Ishikawa (cell line): ENCODE data around the gene AOX1.

Experiments used
- CEBPB ChIP-seq: IDR thresholded peaks from 2 replicates; pipeline ENCODE4 v1.6.1; 2012
- CREB1 ChIP-seq: IDR thresholded peaks from 2 replicates; pipeline ENCODE4 v1.6.1; 2012; ENCODE audit warnings: low read depth
- EGR1 ChIP-seq: IDR thresholded peaks from 2 replicates; pipeline ENCODE4 v1.6.1; 2012
- EP300 ChIP-seq: IDR thresholded peaks from 2 replicates; pipeline ENCODE4 v1.6.1; 2012; ENCODE audit warnings: borderline replicate concordance
- FOXM1 ChIP-seq: IDR thresholded peaks from 2 replicates; pipeline ENCODE4 v1.6.1; 2012; ENCODE audit warnings: low read depth, borderline replicate concordance
- NFIC ChIP-seq: IDR thresholded peaks from 2 replicates; pipeline ENCODE4 v1.6.1; 2012
- RAD21 ChIP-seq: IDR thresholded peaks from 2 replicates; pipeline ENCODE4 v1.6.1; 2012; ENCODE audit warnings: low read depth
- TAF1 ChIP-seq: IDR thresholded peaks from 2 replicates; pipeline ENCODE4 v1.6.1; 2012; ENCODE audit warnings: low read depth, mild to moderate bottlenecking
- TCF12 ChIP-seq: IDR thresholded peaks from 2 replicates; pipeline ENCODE4 v1.6.1; 2012; ENCODE audit warnings: low read depth
- TEAD4 ChIP-seq: IDR thresholded peaks from 2 replicates; pipeline ENCODE4 v1.6.1; 2012
- USF1 ChIP-seq: IDR thresholded peaks from 2 replicates; pipeline ENCODE4 v1.6.1; 2012
- YY1 ChIP-seq: IDR thresholded peaks from 2 replicates; pipeline ENCODE4 v1.6.1; 2012; ENCODE audit warnings: low read depth
- ZBTB7A ChIP-seq: IDR thresholded peaks from 2 replicates; pipeline ENCODE4 v1.6.1; 2012; ENCODE audit warnings: low read depth
- TF ChIP-seq, protein P1 (sequence below): IDR thresholded peaks from 2 replicates; pipeline ENCODE4 v1.6.1; 2012; ENCODE audit warnings: low read depth, mild to moderate bottlenecking
- TF ChIP-seq, protein P2 (sequence below): IDR thresholded peaks from 2 replicates; pipeline ENCODE4 v1.6.1; 2012

Gene AOX1

GRCh38 chr2:200669308-200669707 lies 83.5 kb downstream of the AOX1 start:
- TF ChIP-seq RAD21 (no peak), FOXM1 (no peak), ZBTB7A (no peak), YY1 (no peak), EP300 (no peak), USF1 (no peak), EGR1 (no peak), CREB1 (no peak), TAF1 (no peak), CEBPB (no peak), NFIC (no peak), TCF12 (no peak), TEAD4 (no peak)
- TF ChIP-seq, protein P1, sequence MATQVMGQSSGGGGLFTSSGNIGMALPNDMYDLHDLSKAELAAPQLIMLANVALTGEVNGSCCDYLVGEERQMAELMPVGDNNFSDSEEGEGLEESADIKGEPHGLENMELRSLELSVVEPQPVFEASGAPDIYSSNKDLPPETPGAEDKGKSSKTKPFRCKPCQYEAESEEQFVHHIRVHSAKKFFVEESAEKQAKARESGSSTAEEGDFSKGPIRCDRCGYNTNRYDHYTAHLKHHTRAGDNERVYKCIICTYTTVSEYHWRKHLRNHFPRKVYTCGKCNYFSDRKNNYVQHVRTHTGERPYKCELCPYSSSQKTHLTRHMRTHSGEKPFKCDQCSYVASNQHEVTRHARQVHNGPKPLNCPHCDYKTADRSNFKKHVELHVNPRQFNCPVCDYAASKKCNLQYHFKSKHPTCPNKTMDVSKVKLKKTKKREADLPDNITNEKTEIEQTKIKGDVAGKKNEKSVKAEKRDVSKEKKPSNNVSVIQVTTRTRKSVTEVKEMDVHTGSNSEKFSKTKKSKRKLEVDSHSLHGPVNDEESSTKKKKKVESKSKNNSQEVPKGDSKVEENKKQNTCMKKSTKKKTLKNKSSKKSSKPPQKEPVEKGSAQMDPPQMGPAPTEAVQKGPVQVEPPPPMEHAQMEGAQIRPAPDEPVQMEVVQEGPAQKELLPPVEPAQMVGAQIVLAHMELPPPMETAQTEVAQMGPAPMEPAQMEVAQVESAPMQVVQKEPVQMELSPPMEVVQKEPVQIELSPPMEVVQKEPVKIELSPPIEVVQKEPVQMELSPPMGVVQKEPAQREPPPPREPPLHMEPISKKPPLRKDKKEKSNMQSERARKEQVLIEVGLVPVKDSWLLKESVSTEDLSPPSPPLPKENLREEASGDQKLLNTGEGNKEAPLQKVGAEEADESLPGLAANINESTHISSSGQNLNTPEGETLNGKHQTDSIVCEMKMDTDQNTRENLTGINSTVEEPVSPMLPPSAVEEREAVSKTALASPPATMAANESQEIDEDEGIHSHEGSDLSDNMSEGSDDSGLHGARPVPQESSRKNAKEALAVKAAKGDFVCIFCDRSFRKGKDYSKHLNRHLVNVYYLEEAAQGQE: no peak
- TF ChIP-seq, protein P2, sequence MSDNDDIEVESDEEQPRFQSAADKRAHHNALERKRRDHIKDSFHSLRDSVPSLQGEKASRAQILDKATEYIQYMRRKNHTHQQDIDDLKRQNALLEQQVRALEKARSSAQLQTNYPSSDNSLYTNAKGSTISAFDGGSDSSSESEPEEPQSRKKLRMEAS: no peak

DNA sequence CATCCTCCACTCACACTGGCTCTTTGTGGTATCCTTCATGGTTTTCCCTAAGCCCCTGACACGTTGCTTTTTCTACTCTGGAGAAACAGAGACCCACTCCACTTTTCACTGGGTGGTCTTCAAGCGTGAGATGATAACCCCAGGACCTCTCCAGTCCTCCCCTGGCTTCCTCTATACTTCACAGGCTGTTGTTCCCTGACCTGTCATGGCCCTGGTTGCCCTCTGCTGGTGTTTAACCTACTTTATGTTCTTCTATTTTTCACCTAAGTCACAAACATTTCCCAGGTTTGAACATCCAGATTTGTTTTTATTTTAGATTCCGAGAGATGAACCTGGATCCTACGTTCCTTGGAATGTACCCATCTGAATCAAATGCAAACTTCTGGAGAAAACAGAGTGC lies 84.5 kb downstream of the AOX1 start:
- TF ChIP-seq YY1: no peak
- no peak for TF ChIP-seq ZBTB7A
- TF ChIP-seq TCF12: no peak
- TF ChIP-seq EP300: no peak
- no peak for TF ChIP-seq NFIC
- TF ChIP-seq TAF1: no peak
- TF ChIP-seq, protein P2: no peak
- TF ChIP-seq, protein P1: no peak
- TF ChIP-seq EGR1: no peak
- no peak for TF ChIP-seq USF1
- no peak for TF ChIP-seq FOXM1
- no peak for TF ChIP-seq CREB1
- TF ChIP-seq CEBPB: no peak
- no peak for TF ChIP-seq RAD21
- TF ChIP-seq TEAD4: no peak

GRCh38 chr2:200670751-200671150 lies 84.9 kb downstream of the AOX1 start:
- TF ChIP-seq, protein P1: no peak
- TF ChIP-seq CEBPB (no peak), YY1 (no peak), TAF1 (no peak), TCF12 (no peak), CREB1 (no peak), RAD21 (no peak), ZBTB7A (no peak), FOXM1 (no peak), EP300 (no peak), NFIC (no peak), TEAD4 (no peak), USF1 (no peak), EGR1 (no peak)
- TF ChIP-seq, protein P2: no peak

DNA sequence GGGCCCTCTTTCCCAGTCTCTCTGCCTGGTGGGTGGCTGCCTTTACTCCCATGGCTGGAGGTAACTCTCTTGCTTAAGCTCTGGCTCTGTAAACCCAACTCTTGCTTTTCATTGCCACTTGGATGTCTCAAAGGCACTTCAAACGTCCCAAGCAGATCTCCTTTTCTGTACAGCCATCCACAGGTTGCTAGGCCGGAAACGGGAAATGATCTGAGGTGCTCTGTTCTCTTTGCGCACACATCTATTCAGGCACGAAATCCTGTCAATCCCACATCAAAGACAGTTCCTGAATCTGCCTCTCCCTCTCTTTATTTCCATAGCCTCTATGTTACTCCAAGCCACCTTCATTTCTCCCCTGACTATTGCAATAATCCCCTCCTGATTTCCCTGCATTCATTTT lies 87.4 kb downstream of the AOX1 start:
- TF ChIP-seq, protein P1: no peak
- TF ChIP-seq RAD21 (no peak), TEAD4 (no peak), CREB1 (no peak), FOXM1 (no peak), TCF12 (no peak), ZBTB7A (no peak), EGR1 (no peak), NFIC (no peak), YY1 (no peak), EP300 (no peak)
